Lower leg skin (tissue), 3 donors: ENCODE results near the gene EYA2.

Experiments used
- CTCF ChIP-seq, 3 donors: fragments of 450-650 bp; IDR thresholded peaks; one replicate each; pipeline ENCODE4 v1.5.1; 2016; ENCODE audit warnings: antibody characterized with exemption in 3 of 3, mild to moderate bottlenecking in 3 of 3, moderate library complexity in 2 of 3
- POLR2A ChIP-seq, 2 donors: fragments of 450-650 bp; IDR thresholded peaks; one replicate each; pipeline ENCODE4 v1.6.1; 2016 to 2017; ENCODE audit warnings: antibody characterized with exemption in 2 of 2, mild to moderate bottlenecking in 1 of 2, moderate library complexity in 1 of 2

GRCh38 chr20:47223896-47224295 lies 329.3 kb downstream of the EYA2 start:
- TF ChIP-seq CTCF (IDR thresholded peaks at IDR 0.05) (no peak), POLR2A (IDR thresholded peaks at IDR 0.05) (no peak)
